Caki2 (cell line): ENCODE results near the gene EYS. TPM values are rescaled to one million over a fixed set of nuclear protein-coding genes. Genes with fewer than 3 reads are reported as not detected.

Experiments used
- DNase-seq: peaks from one replicate; pipeline ENCODE4 v3.0.0-alpha.2; 2015; ENCODE audit warnings: low read depth
- in situ Hi-C: cut with HindIII; loops from 2 replicates; pipeline ENCODE4 v1.10.0; 2016; ENCODE audit warnings: low sequenced_read_pairs, low pct_unique_long_range_greater_than_20kb, mixed read lengths
- total RNA-seq: library from RNA; depleted of rRNA; stranded (reverse); fragments of >200 nt; shearing (Covaris generic); gene quantifications from 2 replicates; pipeline ENCODE4 v1.2.3, GENCODE V29; 2014; ENCODE audit warnings: low replicate concordance

EYS gene
- total RNA-seq, 1 experiment from 2014 or later = not detected

- no peak for DNase-seq
- in situ Hi-C loops = no loop called here
Observed at GRCh38 chr6:64969139-64969538, 737.9 kb downstream of the EYS start.

- DNase-seq = no peak
- in situ Hi-C loops = no loop called here
Observed at GRCh38 chr6:64955435-64955848, 751.6 kb downstream of the EYS start.

GRCh38 chr6:64949257-64949656 lies 757.8 kb downstream of the EYS start:
- in situ Hi-C loops = no loop called here
- no peak for DNase-seq

GRCh38 chr6:64948261-64948660 lies 758.8 kb downstream of the EYS start:
- in situ Hi-C loops = no loop called here
- DNase-seq = no peak

GRCh38 chr6:64945450-64945849 lies 761.6 kb downstream of the EYS start:
- no peak for DNase-seq
- in situ Hi-C loops = no loop called here

- no peak for DNase-seq
- in situ Hi-C loops = no loop called here
Observed at GRCh38 chr6:64932486-64932885, 774.5 kb downstream of the EYS start.

- in situ Hi-C loops = no loop called here
Observed at GRCh38 chr6:64930681-64931080, 776.3 kb downstream of the EYS start.

GRCh38 chr6:64926051-64926450 lies 781.0 kb downstream of the EYS start:
- in situ Hi-C loops = no loop called here
- DNase-seq = no peak

More at GRCh38 chr6:64930681-64931080, 776.3 kb downstream of the EYS start:
- no peak for DNase-seq

GRCh38 chr6:64920257-64920656 lies 786.8 kb downstream of the EYS start:
- DNase-seq = no peak
- in situ Hi-C loops = no loop called here

- DNase-seq = no peak
- in situ Hi-C loops = no loop called here
Observed at GRCh38 chr6:64914124-64914523, 792.9 kb downstream of the EYS start.

GRCh38 chr6:64912966-64913365 lies 794.1 kb downstream of the EYS start:
- in situ Hi-C loops = no loop called here
- DNase-seq = no peak

GRCh38 chr6:64908104-64908503 lies 798.9 kb downstream of the EYS start:
- in situ Hi-C loops = no loop called here
- DNase-seq = no peak

GRCh38 chr6:64904616-64905015 lies 802.4 kb downstream of the EYS start:
- in situ Hi-C loops = no loop called here
- no peak for DNase-seq

- DNase-seq = no peak
- in situ Hi-C loops = no loop called here
Observed at GRCh38 chr6:64902596-64902995, 804.4 kb downstream of the EYS start.

GRCh38 chr6:64896939-64897338 lies 810.1 kb downstream of the EYS start:
- no peak for DNase-seq
- in situ Hi-C loops = no loop called here

- DNase-seq = no peak
Observed at GRCh38 chr6:64895945-64896344, 811.1 kb downstream of the EYS start.

GRCh38 chr6:64890609-64891008 lies 816.4 kb downstream of the EYS start:
- no peak for DNase-seq
- in situ Hi-C loops = no loop called here

More at GRCh38 chr6:64895945-64896344, 811.1 kb downstream of the EYS start:
- in situ Hi-C loops = no loop called here

- in situ Hi-C loops = no loop called here
- no peak for DNase-seq
Observed at GRCh38 chr6:64889144-64889543, 817.9 kb downstream of the EYS start.

- DNase-seq = no peak
Observed at GRCh38 chr6:64874776-64875175, 832.2 kb downstream of the EYS start.

GRCh38 chr6:64872633-64873032 lies 834.4 kb downstream of the EYS start:
- no peak for DNase-seq

More at GRCh38 chr6:64874776-64875175, 832.2 kb downstream of the EYS start:
- in situ Hi-C loops = no loop called here

More at GRCh38 chr6:64872633-64873032, 834.4 kb downstream of the EYS start:
- in situ Hi-C loops = no loop called here
